ENCODE results near the gene SMIM32. TPM values are rescaled to one million over a fixed set of nuclear protein-coding genes. Genes with fewer than 3 reads are reported as not detected.

SMIM32 gene
- total RNA-seq (2012; rRNA removed) (not detected in 2 replicates), polyA plus RNA-seq (2012; rRNA removed) (not detected in 2 replicates), Bru-seq, nascent RNA (not detected), BruChase-seq, experiment 1, labeled RNA remaining after a 6-hour chase (not detected), BruChase-seq, experiment 2, labeled RNA remaining after a 2-hour chase (not detected)
- polyA plus RNA-seq (2012; cell fraction: cytosol; rRNA removed): 0.02 TPM in 1 of 2 replicates, not detected in the other
- not detected in 2 replicates for polyA plus RNA-seq (2012; cell fraction: nucleus; rRNA removed; ENCODE audit: low replicate concordance)
- long read RNA-seq: 0 reads

DNA sequence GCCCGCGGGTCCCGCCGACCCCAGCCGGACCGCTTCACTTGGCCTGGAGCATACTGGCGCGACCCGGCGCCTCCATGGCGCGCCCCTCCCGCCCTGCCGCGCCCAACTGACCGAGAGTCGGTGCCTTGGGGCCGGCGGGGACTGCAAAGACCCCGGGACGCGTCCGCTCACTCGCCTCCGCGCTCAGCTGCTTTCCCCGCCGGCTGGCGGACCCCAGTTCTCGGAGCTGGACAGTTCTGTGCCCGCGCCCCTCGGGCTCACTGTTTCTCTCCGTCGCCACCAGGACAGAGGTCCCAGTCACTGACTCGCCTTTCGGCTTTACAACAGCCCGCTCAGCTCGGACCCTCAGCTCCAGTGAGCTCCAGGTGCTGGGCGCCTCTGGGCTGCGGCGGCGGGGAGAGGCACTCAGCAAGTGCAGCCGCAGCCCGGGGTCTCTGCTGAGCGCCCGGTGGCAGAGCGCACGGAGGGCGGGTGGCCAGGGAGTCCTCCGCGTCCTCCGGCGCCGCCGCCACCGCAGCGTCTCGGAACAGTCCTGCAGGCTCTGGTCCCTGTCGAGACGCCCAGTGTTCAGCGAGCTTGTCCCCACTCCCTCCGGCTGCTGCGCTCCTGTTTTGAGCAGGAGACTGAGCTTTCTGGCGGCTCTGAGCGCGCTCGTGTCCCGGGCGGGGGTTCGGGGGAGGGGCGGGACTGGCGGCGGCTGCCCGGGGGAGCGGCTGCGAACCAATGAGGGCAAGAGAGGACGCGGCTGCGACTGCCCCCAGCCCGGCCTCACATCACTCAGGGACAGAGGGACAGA is at the start of gene SMIM32:
Gene SMIM32, minus strand, starts transcription at position 637 of the 796 bp plus-strand sequence. CDS start 638 bp downstream, outside the sequence.
- peak within 1 kb of the TSS; percentile 53 for H2AFZ ChIP-seq (replicated peaks; ENCODE audit: low read length, poor library complexity)
- peaks cover 53% of the 10 kb centered on the region for H3K27me3 ChIP-seq (ENCODE audit: control insufficient read depth, insufficient read depth, low read length)
- no TSS peak for BruUV-seq (replicated peaks)
- no peak within 1 kb of the TSS for H2BK5ac ChIP-seq (ENCODE audit: low read depth, low read length, poor library complexity, severe bottlenecking)
- H3K79me1 ChIP-seq (ENCODE audit: low read depth in 1 of 2, low read length in 2 of 2): no peaks in the 10 kb centered on the region
- no peak within 1 kb of the TSS for H3K18ac ChIP-seq (ENCODE audit: low read depth, low read length)
- peak within 1 kb of the TSS; percentile 46; the same call in 1 of the 2 replicates for H3K23ac ChIP-seq (ENCODE audit: low read depth, low read length)
- no peaks in the 10 kb centered on the region; the same call in 1 of the 2 replicates for H3K4me1 ChIP-seq (ENCODE audit: control insufficient read depth, insufficient read depth, low read length)
- no peak within 1 kb of the TSS for H3K9ac ChIP-seq (ENCODE audit: low read depth, low read length)
- peaks cover 8% of the 10 kb centered on the region for H3K36me3 ChIP-seq (ENCODE audit: control insufficient read depth, insufficient read depth, low read length)
- H2BK120ac ChIP-seq (ENCODE audit: low read depth, low read length): no peak within 1 kb of the TSS
- ATAC-seq (ENCODE audit: low read depth) (peak; percentile 31), DNase-seq (no peak)
- H3K9me3 ChIP-seq (ENCODE audit: control insufficient read depth, insufficient read depth, low read length): no peaks in the 10 kb centered on the region
- ChIA-PET CTCF (no interaction called here), POLR2A (ENCODE audit: unreplicated experiment) (no interaction called here)
- H4K8ac ChIP-seq (ENCODE audit: low read depth in 2 of 2, low read length in 2 of 2): no peak within 1 kb of the TSS
- no peaks in the 10 kb centered on the region for H3K9me1 ChIP-seq (ENCODE audit: insufficient read depth, low read length)
- H4K20me1 ChIP-seq (ENCODE audit: insufficient read depth, low read length): peaks cover 13% of the 10 kb centered on the region; the same call in 1 of the 2 replicates
- H2BK20ac ChIP-seq (ENCODE audit: low read depth, low read length): no peak within 1 kb of the TSS
- no peak within 1 kb of the TSS for H3K4ac ChIP-seq (ENCODE audit: low read depth, low read length)
- no peak within 1 kb of the TSS for H3K14ac ChIP-seq (replicated peaks; ENCODE audit: low read depth, low read length)
- 2% methylated on average over 50 of the region's 81 CpGs; no CpG with 5 or more reads in 1 of the 2 experiments for WGBS, 2 experiments (ENCODE audit: extremely low coverage in 2 of 2, insufficient read length in 1 of 2)
- intact Hi-C loops (cut with micrococcal nuclease) (no loop called here), in situ Hi-C loops (cut with MboI; ENCODE audit: low sequenced_read_pairs) (no loop called here), dilution Hi-C loops (cut with HindIII; ENCODE audit: low sequenced_read_pairs, unreplicated experiment) (no loop called here)
- no peak within 1 kb of the TSS for H4K91ac ChIP-seq (ENCODE audit: insufficient read depth, low read depth, low read length)
- H2AK5ac ChIP-seq (ENCODE audit: low read depth, low read length): no peak within 1 kb of the TSS
- no peak within 1 kb of the TSS for H4K5ac ChIP-seq (ENCODE audit: low read depth, low read length)
- peak within 1 kb of the TSS; percentile 27; the same call in 1 of the 2 replicates for H3K4me3 ChIP-seq (ENCODE audit: insufficient read depth, low read depth, low read length)
- TF ChIP-seq CHD1 (IDR thresholded peaks at IDR 0.05; ENCODE audit: low read depth, low read length): no peak
- TF ChIP-seq FOS (IDR thresholded peaks at IDR 0.05; ENCODE audit: low read depth, low read length): no peak
- no peak for TF ChIP-seq CEBPB (IDR thresholded peaks at IDR 0.05; ENCODE audit: low read depth, low read length)
- TF ChIP-seq, protein P1, sequence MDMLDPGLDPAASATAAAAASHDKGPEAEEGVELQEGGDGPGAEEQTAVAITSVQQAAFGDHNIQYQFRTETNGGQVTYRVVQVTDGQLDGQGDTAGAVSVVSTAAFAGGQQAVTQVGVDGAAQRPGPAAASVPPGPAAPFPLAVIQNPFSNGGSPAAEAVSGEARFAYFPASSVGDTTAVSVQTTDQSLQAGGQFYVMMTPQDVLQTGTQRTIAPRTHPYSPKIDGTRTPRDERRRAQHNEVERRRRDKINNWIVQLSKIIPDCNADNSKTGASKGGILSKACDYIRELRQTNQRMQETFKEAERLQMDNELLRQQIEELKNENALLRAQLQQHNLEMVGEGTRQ (IDR thresholded peaks at IDR 0.05; ENCODE audit: low read depth, low read length): no peak
- TF ChIP-seq BHLHE40 (IDR thresholded peaks at IDR 0.05; ENCODE audit: low read depth, low read length): no peak
- TF ChIP-seq RAD21 (IDR thresholded peaks at IDR 0.05; ENCODE audit: low read length): no peak
- no peak for TF ChIP-seq POLR2A (IDR thresholded peaks at IDR 0.05; ENCODE audit: low read depth, low read length)
- no peak for TF ChIP-seq MAZ (IDR thresholded peaks at IDR 0.05; ENCODE audit: borderline replicate concordance, low read depth, low read length)
- TF ChIP-seq MXI1 (IDR thresholded peaks at IDR 0.05; ENCODE audit: borderline replicate concordance, low read depth, low read length): no peak
- TF ChIP-seq NFE2L2 (IDR thresholded peaks at IDR 0.05; ENCODE audit: low read depth, low read length): no peak
- TF ChIP-seq RCOR1 (IDR thresholded peaks at IDR 0.05; ENCODE audit: insufficient replicate concordance, low read length): no peak
- no peak within 1 kb of the TSS for H2BK15ac ChIP-seq (ENCODE audit: low read depth, low read length)
- no peak within 1 kb of the TSS for H3K56ac ChIP-seq (ENCODE audit: extremely low read depth, insufficient read depth, low read length)
- no peak within 1 kb of the TSS for H3K27ac ChIP-seq (ENCODE audit: insufficient read depth, low read length)
- H2AK9ac ChIP-seq (replicated peaks; ENCODE audit: low read depth, low read length, poor library complexity): no peak within 1 kb of the TSS
- H3K4me2 ChIP-seq (ENCODE audit: low read depth, low read length): peak within 1 kb of the TSS; percentile 71

Measured in IMR-90 (cell line).